Endodermal cell (in vitro differentiated cells): ENCODE data around the gene NIN. TPM values are rescaled to one million over a fixed set of nuclear protein-coding genes. Genes with fewer than 3 reads are reported as not detected.

Experiments used
- DNase-seq: peaks from one replicate; pipeline ENCODE4 v3.0.0-alpha.2; 2017
- H3K27ac ChIP-seq: 2 replicates; pipeline ENCODE4 v1.5.1; 2013; ENCODE audit warnings: mild to moderate bottlenecking, low read depth, low read length, moderate library complexity
- H3K27me3 ChIP-seq: 2 replicates; pipeline ENCODE4 v1.6.1; 2013; ENCODE audit warnings: mild to moderate bottlenecking, low read length, moderate library complexity; ENCODE audit not compliant: insufficient read depth, control insufficient read depth, poor library complexity, severe bottlenecking
- H3K36me3 ChIP-seq: 2 replicates; pipeline ENCODE4 v1.7.0; 2013; ENCODE audit warnings: mild to moderate bottlenecking, low read length, moderate library complexity; ENCODE audit not compliant: control insufficient read depth, insufficient read depth
- H3K4me1 ChIP-seq: one replicate; pipeline ENCODE4 v1.7.0; 2013; ENCODE audit warnings: low read length; ENCODE audit not compliant: control insufficient read depth, insufficient read depth
- H3K4me3 ChIP-seq: 2 replicates; pipeline ENCODE4 v1.5.1; 2013; ENCODE audit warnings: mild to moderate bottlenecking, low read length, moderate library complexity
- H3K9ac ChIP-seq: 2 replicates; pipeline ENCODE4 v1.6.1; 2013; ENCODE audit warnings: mild to moderate bottlenecking, low read length, moderate library complexity; ENCODE audit not compliant: poor library complexity, severe bottlenecking; ENCODE audit errors: extremely low read depth
- H3K9me3 ChIP-seq: 2 replicates; pipeline ENCODE4 v1.6.1; 2013; ENCODE audit warnings: mild to moderate bottlenecking, low read length, moderate library complexity; ENCODE audit not compliant: control insufficient read depth
- H3K27ac Mint-ChIP-seq: 2 replicates; pipeline ENCODE4 v1.8.0; 2020; ENCODE audit warnings: mixed read lengths
- H3K27me3 Mint-ChIP-seq: 2 replicates; pipeline ENCODE4 v1.8.0; 2021; ENCODE audit warnings: mild to moderate bottlenecking, mixed read lengths; ENCODE audit not compliant: insufficient read depth
- H3K36me3 Mint-ChIP-seq: 2 replicates; pipeline ENCODE4 v1.8.0; 2020; ENCODE audit warnings: low read depth, mixed read lengths
- H3K4me1 Mint-ChIP-seq: 2 replicates; pipeline ENCODE4 v1.8.0; 2020; ENCODE audit warnings: mixed read lengths
- H3K4me3 Mint-ChIP-seq: 2 replicates; pipeline ENCODE4 v1.8.0; 2020; ENCODE audit warnings: mild to moderate bottlenecking, moderate library complexity, mixed read lengths
- H3K9me3 Mint-ChIP-seq: 2 replicates; pipeline ENCODE4 v1.8.0; 2020; ENCODE audit warnings: mild to moderate bottlenecking, mixed read lengths
- WGBS, 2 experiments: methylation state at CpG; one replicate each; pipeline versions ENCODE4 v1.1.5 to v1.1.7; 2013; ENCODE audit warnings: missing lambda C conversion rate in 2 of 2, mixed read lengths in 1 of 2; ENCODE audit not compliant: insufficient coverage in 1 of 2, insufficient read length in 1 of 2; 5-methylcytosine and 5-hydroxymethylcytosine counted together
- total RNA-seq, 2 donors: library from RNA; stranded (reverse); fragmentation: NEBNext Ultra II Directional in 1 of 2; extraction: Animal tissue kit (Norgen Biotek cat#: 25700) in 1 of 2; gene quantifications; 2 replicates in 1 of 2; 3 replicates in 1 of 2; pipeline ENCODE4 v1.2.1, GENCODE V29; 2021
- TF ChIP-seq, protein P1 (sequence below): fragments of 200-600 bp; sonication (generic); conservative IDR thresholded peaks from 2 replicates; pipeline ENCODE4 v1.5.0; 2021; ENCODE audit warnings: antibody characterized with exemption, mild to moderate bottlenecking

Gene NIN
- total RNA-seq, 2 donors from 2014 or later: 3.3 to 4.1 TPM

DNA sequence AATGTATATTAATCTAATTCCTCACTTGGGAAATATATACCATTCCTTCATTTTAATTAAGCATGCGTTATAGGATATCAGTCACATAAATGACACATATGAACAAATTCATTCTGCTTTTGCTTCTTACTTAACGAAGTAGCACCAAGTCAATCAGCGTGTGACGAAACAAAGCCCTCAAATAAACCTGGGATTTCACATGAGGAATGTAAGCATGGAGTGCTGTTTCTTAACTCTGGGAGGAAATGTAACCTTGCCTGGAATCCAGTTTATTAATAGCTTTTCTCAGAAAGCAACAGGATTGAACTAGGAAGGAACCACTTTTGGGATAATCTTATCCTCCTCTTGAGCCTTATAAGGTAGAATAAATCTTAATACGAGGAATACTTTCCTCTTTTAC, 72.0 kb downstream of the NIN start:
- Histone ChIP-seq H3K9me3 (no peaks in the 10 kb centered on the region), H3K36me3 (no peaks in the 10 kb centered on the region), H3K27ac (no peak overlapping the region), H3K4me1 (no peaks in the 10 kb centered on the region), H3K4me3 (no peak overlapping the region), H3K27me3 (no peaks in the 10 kb centered on the region), H3K9ac (no peak overlapping the region)
- Mint-ChIP-seq H3K27me3 (no peaks in the 10 kb centered on the region), H3K27ac (no peak overlapping the region), H3K36me3 (peaks cover 3% of the 10 kb centered on the region), H3K4me1 (no peaks in the 10 kb centered on the region), H3K4me3 (no peak overlapping the region), H3K9me3 (no peaks in the 10 kb centered on the region)
- 91 to 92% methylated on average over 5 of the region's 5 CpGs for WGBS, 2 experiments
- TF ChIP-seq, protein P1, sequence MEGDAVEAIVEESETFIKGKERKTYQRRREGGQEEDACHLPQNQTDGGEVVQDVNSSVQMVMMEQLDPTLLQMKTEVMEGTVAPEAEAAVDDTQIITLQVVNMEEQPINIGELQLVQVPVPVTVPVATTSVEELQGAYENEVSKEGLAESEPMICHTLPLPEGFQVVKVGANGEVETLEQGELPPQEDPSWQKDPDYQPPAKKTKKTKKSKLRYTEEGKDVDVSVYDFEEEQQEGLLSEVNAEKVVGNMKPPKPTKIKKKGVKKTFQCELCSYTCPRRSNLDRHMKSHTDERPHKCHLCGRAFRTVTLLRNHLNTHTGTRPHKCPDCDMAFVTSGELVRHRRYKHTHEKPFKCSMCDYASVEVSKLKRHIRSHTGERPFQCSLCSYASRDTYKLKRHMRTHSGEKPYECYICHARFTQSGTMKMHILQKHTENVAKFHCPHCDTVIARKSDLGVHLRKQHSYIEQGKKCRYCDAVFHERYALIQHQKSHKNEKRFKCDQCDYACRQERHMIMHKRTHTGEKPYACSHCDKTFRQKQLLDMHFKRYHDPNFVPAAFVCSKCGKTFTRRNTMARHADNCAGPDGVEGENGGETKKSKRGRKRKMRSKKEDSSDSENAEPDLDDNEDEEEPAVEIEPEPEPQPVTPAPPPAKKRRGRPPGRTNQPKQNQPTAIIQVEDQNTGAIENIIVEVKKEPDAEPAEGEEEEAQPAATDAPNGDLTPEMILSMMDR: no peak
- DNase-seq: no peak

DNA sequence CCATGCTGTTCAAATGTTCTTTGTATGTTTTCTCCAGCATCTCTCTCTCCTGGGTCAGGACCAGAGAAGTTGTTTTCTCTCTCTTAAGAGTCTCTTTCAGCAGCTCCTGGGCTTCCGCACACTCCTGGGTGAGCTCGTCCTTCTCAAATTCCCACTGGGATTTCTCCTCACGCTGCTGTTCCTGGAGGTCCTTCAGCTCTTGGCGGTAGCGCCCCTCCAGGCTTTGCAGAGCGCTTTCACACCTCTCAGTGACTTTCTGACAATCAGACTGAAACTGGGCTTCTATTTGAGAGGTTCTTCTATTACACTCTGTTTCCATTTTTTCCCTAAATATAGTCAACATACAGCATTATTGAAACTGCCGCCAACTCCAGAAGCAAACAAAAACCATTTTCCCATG, 72.7 kb downstream of the NIN start:
- Histone ChIP-seq H3K9ac (no peak overlapping the region), H3K4me1 (no peaks in the 10 kb centered on the region), H3K27ac (no peak overlapping the region), H3K36me3 (no peaks in the 10 kb centered on the region), H3K9me3 (no peaks in the 10 kb centered on the region), H3K4me3 (no peak overlapping the region), H3K27me3 (no peaks in the 10 kb centered on the region)
- 93 to 97% methylated on average over 7 of the region's 7 CpGs for WGBS, 2 experiments
- H3K27me3 Mint-ChIP-seq: no peaks in the 10 kb centered on the region
- H3K9me3 Mint-ChIP-seq: no peaks in the 10 kb centered on the region
- no peak overlapping the region for H3K27ac Mint-ChIP-seq
- DNase-seq: peak; percentile 55
- H3K36me3 Mint-ChIP-seq: peaks cover 3% of the 10 kb centered on the region
- TF ChIP-seq, protein P1: no peak
- no peaks in the 10 kb centered on the region for H3K4me1 Mint-ChIP-seq
- H3K4me3 Mint-ChIP-seq: no peak overlapping the region

DNA sequence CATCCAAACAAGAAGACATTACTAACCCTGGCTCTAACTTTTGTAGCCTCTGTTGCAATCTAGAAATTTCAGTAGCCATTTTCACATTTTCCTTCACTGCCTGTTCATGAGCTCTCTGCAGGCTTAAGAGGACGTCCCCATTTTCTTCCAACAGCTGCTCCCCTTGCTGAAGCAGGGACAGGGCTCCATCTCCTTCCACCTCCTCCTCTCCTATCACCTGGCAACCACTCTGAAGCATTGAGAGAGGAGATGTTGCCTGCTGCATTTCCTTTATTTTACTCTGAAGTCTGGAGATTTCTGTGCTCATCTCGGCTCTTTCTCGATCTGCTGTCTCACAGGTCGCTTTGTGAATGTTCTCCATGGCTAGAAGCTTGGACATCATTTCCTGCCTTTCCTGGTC, 73.3 kb downstream of the NIN start:
- Mint-ChIP-seq H3K4me3 (no peak overlapping the region), H3K27me3 (no peaks in the 10 kb centered on the region), H3K27ac (no peak overlapping the region), H3K4me1 (no peaks in the 10 kb centered on the region), H3K36me3 (peaks cover 3% of the 10 kb centered on the region), H3K9me3 (no peaks in the 10 kb centered on the region)
- no peaks in the 10 kb centered on the region for H3K4me1 ChIP-seq
- no peak for DNase-seq
- no peak overlapping the region for H3K4me3 ChIP-seq
- 87 to 88% methylated on average over 3 to 4 of the region's 4 CpGs for WGBS, 2 experiments
- H3K27me3 ChIP-seq: no peaks in the 10 kb centered on the region
- no peak overlapping the region for H3K9ac ChIP-seq
- no peaks in the 10 kb centered on the region for H3K9me3 ChIP-seq
- TF ChIP-seq, protein P1: no peak
- H3K27ac ChIP-seq: no peak overlapping the region
- no peaks in the 10 kb centered on the region for H3K36me3 ChIP-seq
